HG02973 (cell line): ENCODE measurements around the gene ZC3H7B.

ENCODE experiments used
- ATAC-seq: cut with Tn5 transposase; IDR thresholded peaks from one replicate; pipeline ENCODE4 v1.9.1; 2021; ENCODE audit warnings: moderate library complexity; ENCODE audit not compliant: unreplicated experiment

Gene ZC3H7B

GRCh38 chr22:41354979-41355378 is 53.7 kb downstream of the ZC3H7B start:
- ATAC-seq = no peak

- no peak for ATAC-seq
Observed at GRCh38 chr22:41355895-41356294, 54.6 kb downstream of the ZC3H7B start.

DNA sequence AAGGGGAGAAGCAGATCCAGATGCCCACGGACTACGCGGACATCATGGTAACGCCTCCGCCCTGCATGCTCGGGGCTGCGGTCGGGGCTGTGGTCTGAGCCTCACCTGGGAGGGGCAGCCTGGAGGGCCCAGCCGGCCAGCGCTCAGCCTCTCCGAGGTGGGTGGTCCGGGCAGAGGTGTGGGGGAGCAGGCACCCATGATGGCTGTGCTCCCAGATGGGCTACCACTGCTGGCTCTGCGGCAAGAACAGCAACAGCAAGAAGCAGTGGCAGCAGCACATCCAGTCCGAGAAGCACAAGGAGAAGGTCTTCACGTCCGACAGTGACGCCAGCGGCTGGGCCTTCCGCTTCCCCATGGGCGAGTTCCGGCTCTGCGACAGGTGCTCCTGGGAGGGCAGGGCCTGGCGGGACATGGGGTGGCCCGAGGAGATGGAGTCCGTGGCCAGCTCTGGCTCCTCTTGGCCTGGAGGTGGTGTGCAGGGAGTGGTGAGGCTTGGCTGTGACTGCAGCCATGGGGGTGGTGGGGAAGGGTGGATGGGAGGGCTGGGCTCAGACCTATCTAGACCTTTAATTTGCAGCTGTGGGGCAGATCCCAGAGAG is 55.2 kb downstream of the ZC3H7B start:
- no peak for ATAC-seq

DNA sequence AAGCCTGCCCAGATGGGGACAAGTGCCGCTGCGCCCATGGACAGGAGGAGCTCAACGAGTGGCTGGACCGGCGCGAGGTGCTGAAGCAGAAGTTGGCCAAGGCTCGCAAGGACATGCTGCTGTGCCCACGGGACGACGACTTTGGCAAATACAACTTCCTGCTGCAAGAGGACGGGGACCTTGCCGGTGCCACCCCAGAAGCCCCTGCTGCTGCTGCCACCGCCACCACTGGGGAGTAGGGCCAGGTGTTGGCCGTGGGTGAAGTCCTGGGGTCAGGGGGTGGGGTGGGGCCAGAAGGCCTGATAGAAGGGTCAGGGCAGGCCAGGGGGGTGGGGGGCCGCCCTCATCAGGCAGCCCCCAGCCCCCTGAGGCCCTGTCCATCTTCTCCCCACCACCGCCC is 55.9 kb downstream of the ZC3H7B start:
- ATAC-seq = no peak

DNA sequence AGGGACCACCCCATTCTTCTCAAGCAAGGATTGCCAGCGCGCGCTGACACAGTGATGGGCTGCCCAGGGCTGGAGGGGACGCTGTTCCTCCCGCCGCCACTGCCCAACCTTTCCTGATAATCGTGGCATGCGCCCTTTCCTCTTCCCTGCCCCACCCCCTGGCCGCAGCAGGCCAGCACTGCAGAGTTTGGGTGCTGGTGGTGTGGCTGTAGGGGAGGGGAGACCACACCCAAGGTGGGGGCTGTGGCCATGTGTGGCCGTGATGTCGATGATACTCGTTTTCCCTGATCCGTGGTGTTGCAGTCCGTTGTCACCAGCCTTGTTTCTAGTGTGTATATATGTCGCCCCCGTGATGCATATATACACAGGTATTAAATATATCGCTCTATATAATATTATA is 57.6 kb downstream of the ZC3H7B start:
- no peak for ATAC-seq

DNA sequence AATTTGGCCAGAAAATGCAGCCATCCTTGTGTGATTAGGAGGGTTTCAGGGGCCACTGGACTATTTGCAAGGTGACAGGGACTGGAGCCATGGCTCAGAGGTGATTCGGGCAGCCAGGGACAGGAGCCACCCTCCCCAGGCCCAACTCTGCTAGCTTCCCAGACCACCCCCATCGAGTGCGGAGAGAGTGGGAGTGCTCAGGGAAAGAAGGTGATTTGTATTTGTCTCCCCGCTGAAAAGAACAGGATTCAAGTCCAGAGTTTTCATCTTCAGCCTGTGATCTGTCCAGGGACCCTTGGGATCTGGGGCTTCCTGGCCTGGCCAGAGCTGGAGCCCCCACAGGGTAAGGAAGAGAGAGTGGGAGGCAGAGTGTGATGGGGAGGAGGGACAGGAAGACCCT is 58.1 kb downstream of the ZC3H7B start:
- no peak for ATAC-seq

DNA sequence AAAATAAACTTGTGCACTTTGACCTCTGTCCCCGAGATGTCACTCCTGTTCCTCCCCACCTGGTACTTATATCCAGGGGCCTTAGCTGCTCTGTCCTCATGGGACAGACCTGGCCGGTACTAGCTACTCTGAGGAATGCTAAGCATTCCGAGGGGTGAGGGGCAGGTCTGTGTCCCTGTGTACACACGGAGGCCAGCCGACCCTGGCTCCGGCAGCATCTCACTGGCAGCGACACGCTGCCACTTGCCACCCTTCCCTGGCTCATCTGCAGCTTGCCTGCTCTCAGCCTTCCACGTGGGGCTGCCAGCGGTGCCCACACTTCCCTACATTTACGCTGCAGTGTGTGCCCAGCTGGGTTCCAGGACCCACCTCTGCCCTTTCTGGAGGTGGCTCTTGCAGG is 58.8 kb downstream of the ZC3H7B start:
- ATAC-seq = no peak

GRCh38 chr22:41361716-41362310 is 60.5 kb downstream of the ZC3H7B start:
- no peak for ATAC-seq

DNA sequence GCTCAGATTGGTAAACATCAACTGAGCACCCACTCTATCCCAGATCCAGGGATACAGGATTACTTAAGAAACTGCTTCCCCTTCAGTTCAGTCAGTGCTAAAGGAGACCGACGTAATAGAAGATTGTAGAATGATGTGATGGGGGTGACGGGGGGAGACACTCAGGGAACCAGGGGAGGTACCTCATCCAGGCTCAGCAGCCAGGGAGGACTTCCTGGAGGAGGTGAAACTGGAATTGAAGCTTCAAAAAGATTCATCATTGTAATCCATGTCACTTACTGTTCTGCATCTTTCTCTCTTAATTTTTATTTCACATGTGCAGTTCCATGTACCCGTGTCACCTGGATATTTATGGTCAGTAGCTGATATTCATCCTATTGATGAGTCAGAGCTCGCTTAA is 61.3 kb downstream of the ZC3H7B start:
- no peak for ATAC-seq

DNA sequence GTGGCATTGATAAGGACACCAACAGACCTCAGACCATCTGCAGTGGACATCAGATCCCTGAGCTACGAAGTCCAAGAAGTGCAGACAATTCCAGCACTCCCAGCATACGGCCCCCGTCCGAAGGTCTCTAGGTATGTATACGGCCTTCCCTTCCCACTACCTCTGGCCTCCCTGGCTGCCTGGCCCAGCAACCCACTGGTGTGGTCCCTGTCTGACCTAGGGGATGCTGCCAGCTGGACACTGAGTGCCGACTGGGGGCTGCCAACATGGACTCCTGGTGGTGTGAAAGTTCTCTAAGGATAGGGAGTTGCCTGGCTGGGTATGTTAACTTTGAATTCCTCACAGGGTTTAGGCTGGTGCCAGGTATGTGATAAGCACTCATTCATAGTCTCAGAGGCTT is 62.9 kb downstream of the ZC3H7B start:
- ATAC-seq = no peak

DNA sequence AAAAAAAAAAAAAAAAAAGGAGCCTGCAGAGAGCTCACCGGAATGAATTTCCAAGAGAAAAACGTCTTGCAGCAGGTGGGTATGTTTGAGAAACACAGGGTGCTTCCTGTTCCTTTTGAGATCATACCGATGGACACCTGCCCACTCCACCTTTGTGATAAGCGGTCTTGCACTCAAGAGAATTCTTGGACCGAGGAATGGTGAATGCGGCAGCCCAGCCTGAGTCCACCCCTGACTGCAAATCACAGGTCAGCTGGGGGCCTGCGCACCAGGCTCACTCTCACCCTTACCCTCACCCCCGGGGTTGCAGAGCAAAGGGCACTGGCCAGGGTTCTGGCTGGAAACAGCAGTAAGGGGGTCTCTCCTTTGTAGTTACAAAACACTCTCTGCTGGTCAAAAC is 63.6 kb downstream of the ZC3H7B start:
- no peak for ATAC-seq

DNA sequence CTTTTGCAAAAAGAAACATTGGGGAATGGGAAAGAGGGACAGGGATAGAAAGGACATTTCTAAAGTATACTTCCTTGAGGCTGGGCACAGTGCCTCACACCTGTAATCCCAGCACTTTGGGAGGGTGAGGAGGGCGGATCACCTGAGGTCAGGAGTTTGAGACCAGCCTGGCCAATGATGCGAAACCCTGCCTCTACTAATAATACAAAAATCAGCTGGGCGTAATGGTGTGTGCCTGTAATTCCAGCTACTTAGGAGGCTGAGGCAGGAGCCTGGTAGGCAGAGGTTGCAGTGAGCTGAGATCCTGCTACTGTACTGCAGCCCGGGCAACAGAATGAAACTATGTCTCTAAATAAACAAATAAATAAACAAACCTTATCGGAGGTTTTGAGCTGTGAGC is 64.1 kb downstream of the ZC3H7B start:
- no peak for ATAC-seq

- no peak for ATAC-seq
Observed at GRCh38 chr22:41366323-41367029, 65.2 kb downstream of the ZC3H7B start.

GRCh38 chr22:41367039-41367679 is 65.8 kb downstream of the ZC3H7B start:
- no peak for ATAC-seq

DNA sequence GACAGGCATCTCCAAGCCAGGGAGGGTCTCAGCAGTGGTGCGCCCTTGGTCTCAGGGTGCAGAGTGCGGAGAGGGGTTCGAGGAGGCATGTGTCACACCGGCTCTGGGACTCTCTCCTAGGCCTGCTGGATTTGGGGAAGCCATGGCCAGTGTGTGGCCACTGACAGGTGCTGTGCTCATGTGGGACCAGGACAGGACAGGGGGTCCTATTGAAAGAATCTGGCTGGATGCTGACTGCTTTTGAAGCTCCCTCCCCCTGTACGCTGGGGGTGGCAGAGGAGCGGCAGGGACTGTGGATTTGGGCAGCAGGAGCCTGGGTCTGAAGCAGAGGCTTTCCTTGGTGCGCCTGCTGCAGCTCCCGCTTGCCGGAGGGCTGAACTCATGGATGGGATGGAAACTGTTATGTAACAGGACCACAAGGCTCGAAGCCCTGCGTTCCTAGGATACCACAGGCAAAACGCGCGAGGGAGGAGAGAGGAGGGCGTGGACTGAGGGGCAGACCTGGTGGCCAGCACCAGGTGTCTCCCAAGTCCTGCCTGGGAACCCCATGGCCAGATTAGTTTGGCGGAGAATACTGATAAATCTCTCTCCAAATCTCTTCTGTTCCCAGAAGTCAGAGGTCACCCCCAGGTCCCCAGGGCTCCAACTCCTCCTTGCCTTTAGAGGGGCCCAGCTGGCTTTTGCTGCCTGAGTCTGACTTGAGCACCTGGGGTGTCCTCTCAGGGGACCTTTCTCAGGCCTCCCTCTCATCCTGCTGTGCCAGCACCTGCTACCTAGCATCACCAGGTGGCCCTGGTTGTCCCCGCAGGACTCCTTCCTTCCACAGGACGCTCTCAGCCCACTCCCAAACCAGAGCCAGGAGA is 66.6 kb downstream of the ZC3H7B start:
- no peak for ATAC-seq

- no peak for ATAC-seq
Observed at GRCh38 chr22:41368543-41369423, 67.5 kb downstream of the ZC3H7B start.

DNA sequence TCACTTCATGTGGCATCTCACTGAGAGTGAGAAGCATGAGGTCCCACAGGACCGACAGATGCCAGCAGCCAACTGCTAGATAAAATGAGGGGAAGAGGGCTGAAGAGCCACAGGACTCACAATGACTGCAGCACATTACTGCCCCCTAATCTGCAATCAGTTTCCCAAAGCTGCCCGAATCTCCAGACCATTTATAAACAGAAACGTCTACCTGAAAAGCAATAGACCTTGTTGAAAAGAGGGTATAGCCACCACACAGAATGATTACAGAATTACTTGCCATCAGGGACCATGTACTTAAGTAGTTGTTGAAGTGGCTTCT is 68.1 kb downstream of the ZC3H7B start:
- no peak for ATAC-seq

- ATAC-seq = no peak
Observed at GRCh38 chr22:41369837-41370236, 68.5 kb downstream of the ZC3H7B start.

DNA sequence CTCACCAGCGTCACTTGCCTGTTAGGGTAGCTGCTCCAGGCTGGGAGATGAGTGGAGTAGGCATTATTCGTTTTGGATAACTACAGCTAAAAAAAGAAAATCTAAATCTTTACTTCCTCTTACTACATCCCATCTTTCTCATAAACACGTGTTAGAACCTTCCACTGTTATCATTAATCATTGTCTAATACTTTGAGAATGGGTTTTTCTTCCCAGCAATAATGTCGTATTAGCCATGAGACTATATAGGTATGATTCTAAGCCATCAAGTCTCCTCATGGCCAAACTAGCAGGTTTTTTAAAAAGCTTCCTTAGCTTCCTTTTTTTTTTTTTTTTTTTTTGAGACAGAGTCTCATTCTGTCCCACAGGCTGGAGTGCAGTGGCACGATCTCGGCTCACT is 76.5 kb downstream of the ZC3H7B start:
- no peak for ATAC-seq

- peak; percentile 22 for ATAC-seq
Observed at GRCh38 chr22:41380993-41381328, 79.6 kb downstream of the ZC3H7B start.
